ENCODE results near the gene LMF1.
"Not testable (repeated sequence)": the region's sequence is repeated elsewhere in the genome, so short reads cannot be mapped to it uniquely, and the experiment has no call there.

Gene LMF1

DNA sequence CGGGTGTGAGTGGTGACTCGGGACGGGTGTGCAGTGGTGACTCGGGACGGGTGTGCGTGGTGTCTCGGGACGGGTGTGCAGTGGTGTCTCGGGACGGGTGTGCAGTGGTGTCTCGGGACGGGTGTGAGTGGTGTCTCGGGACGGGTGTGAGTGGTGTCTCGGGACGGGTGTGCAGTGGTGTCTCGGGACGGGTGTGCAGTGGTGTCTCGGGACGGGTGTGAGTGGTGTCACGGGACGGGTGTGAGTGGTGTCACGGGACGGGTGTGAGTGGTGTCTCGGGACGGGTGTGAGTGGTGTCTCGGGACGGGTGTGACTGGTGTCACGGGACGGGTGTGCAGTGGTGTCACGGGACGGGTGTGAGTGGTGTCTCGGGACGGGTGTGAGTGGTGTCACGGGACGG is 112.3 kb downstream of the LMF1 start:
- not testable (repeated sequence) for DNase-seq

DNA sequence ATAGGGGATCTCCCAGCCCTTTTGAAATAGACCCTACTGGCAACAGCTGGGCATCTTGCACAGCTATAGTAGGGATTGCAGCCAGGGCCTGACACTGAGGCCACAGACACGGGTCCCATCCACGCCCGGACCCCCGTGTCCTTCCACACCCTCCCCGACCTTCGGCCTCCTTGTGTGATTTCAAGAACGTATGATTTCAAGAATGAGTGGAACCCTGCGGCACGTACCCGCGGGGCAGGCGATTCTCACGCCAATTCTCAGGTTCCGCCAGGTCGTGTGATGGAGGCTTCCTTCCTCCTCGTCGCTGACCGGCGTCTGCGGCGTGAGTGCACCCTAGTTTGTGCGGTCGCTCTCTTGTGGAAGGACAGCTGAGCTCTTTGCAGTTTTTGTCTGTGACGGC is 114.0 kb downstream of the LMF1 start:
- DNase-seq, result no peak

DNA sequence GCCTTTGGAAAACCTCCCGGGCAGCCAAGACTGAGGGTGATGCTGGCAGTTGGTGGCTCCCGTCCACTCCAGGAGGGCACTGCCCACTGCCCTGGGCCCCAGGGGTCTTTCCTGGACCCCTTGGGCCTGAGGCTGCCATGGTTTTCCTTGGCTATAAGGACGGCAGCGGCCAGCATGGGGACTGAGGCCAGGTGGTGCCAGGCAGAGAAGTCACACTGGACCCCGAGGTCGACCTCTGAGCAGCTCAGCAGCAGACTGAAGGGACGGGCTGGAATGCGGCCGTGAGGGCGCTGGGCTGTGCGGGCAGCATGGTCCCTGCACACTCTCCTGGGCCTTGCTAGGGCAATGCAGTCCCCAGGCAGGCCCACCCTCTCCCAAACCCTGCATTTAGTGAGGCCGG is 114.7 kb downstream of the LMF1 start:
- no peak for DNase-seq

DNA sequence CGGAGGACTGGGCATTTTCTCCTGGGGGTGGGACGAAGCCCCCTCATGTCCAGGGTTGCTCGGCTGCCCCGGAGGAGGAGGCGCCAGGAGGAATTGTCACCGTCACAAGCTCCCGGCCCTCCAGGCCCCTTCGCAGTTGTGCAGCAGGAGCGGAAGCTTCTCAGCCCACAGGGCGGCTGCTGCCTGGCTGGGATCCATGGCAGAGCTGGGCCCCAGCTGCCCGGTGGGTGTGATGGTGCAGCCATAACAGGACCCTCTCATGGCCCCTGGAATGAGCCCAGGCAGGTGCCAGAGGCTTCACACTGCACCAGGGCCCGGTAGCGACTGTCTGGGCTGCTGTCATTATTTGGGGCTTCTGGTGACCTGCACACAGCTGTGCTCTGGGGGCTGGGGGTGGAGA is 115.3 kb downstream of the LMF1 start:
- no peak for DNase-seq

DNA sequence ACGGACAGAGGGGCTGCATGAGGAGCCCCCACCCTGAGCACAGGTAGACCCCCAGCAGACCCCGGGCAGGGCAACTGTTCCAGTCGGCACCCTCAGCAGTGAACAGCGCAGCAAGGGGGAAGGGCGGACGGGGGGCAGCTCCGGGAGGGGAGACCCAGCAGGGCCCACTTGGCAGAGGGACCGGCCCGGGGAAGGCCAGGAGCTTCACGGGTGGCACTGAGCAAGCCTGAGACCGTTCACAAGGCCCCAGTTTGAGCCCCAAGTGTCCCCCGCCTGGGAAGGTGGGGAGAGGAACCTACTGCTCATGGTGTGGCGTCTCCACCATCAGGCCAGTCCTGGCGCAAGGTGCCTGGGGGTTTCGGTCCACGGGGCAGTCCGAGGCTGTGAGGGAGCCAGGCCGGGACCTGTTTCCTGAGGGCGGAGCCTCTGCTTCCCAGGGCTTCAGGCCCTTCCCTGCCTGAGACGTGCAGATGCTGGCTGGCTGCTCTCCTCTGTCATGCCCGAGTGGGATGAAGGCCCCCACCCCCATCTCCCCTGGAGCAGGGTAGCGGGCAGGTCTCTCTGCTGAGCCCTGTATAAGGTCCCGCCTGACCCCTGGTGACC is 115.9 kb downstream of the LMF1 start:
- no peak for DNase-seq

DNA sequence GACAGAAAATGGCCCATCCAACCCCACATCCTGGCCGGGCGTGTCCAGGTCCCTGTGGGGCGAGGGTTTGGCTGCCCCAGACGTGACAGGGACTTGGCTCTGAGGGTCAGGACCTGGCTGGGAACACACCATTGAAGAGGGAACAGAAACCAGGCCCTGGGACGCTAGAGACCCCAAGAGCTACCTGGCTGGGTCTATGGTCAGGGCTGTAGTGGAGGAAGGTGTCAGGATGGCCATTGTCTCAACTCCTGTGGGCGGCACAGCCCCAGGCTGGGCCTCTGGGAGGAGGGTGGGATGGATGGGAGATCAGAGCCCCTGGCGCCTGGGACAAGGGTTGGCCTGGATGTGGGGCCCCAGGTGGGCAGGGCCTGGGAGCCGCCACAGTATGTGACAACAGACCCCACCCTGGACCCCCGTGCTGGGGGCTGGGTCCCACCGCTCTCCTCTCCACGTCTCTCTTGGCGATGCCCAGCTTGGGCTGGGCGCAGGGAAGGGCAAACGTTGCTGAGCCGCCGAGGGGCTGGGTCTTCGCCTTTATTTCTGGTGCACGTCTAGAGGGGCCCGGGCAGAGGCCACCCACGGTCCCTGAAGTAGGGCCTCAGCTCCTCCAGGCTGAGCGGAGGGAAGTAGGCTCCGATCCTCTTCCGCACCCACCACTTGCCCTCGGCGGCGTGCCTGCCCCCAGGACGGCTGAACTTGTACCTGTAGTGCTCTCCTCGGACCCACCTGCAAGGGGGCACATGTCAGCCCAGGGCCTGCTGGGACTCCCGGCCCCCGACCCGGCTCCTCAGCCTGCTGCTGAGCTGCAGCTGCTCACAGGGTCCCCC is 116.6 kb downstream of the LMF1 start:
- no peak for DNase-seq

DNA sequence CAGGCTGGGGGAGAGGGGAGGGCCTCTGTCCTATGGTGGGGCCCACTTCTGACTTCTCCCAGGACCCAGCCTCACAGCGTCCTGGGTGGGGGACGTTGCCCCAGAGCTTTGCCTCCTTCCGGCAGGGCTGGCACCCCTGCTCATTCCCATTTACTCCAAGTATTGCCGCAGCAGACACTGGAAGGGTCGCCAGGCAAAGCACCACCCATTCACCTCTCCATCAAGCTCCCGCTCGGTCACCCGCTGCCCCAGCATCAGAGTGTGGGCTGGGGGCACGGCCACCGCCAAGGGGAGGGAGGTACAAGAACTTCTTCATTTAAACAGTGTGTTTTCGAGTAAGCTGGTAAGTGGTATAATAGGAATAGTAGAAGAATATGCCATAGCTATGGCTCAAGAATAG is 117.5 kb downstream of the LMF1 start:
- DNase-seq, result no peak

DNA sequence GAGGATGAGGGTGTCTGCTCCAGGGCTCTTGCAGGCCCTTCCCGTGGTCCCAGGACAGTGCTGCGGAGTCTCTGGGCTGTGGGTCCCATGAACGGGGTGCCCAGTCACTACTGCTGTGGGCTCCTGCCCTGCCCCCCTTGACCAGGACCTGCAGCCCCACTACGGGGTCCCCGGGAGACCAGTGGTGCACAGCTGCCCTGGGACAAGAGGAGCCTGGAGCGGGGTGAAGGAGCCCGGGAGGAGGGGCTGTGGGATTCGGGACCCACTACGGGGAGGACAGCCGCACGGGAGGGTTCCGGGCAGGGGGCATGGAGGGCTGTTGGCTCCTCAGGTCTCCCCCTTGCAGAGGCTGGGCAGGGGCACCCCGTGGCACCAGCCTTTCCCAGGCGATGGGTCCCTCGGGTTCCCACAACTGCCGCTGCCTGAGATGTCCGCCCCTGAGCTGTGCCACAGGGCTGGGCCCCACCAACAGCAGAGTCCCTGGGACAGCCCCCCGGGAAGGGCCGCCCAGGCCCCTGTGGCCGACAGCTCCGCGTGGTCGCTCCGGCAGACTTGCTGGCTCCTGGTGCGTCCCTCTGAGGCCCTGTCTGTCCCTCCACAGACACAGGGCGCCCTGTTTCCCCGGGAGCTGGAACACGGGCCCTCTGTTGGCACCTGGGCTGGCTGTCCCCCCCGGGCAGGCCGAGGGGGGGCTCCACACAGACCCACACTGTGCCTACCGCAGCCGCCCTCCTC is 118.2 kb downstream of the LMF1 start:
- DNase-seq, result no peak

DNA sequence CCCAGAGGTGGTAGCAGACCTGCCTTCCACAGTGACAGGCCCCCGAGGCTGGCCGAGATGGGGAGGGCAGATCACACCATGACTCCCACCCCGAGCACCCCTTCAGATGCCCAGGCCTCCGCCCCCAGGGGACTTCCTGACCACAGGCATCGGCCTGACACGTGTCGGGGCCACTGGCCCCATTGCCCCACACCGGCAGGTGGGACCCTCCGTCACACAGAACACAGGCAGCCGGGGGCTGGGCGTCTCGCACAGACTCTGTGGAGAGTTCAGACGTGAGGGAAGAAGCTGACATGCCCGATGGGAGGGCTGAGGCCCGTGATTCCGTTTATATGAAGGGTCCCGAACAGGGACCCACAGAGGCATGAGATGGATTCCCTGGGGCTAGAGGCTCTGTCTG is 118.9 kb downstream of the LMF1 start:
- no peak for DNase-seq

DNA sequence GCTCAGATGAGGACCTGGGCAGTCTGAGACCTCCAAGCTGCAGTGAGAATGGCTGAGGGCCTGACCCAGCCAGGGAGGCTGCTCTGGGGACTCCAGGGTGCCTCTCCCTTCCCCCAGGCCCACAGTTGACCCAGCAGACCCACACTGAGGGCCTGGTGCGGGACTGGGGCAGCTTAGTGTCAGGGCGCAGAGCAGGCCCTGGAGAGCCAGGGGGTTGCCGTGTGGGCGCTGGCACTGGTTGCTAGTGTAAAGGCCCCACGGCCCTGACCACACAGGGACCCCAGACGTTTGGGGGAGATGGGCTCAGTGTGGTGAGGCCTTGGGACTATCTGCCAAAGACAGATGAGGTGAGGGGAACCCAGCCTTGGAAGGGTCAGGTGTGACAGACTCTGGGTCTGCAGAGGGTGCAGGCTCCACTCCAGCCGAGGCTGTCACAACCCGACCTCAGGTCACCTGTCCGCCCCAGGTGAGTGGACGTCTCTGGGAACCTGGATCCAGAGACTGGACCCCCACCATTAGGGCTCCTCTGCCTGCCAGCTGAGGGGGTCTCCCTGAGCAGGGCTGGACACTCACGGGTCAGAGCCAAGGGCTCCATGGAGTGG is 119.5 kb downstream of the LMF1 start:
- DNase-seq, result no peak

DNA sequence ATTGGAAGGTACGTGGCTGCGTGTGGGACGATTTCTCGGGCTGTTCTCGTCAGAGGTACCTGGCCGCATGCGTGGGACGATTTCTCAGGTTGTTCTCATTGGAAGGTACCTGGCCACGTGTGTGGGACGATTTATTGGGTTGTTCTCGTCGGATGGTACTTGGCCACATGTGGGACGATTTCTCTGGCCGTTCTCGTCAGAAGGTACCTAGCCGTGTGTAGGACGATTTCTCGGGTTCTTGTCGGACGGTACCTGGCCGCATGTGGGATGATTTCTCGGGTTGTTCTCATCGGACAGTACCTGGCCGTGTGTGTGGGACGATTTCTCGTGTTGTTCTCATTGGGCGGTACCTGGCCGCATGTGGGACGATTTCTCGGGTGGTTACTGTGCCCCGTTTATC is 120.1 kb downstream of the LMF1 start:
- DNase-seq, result no peak

DNA sequence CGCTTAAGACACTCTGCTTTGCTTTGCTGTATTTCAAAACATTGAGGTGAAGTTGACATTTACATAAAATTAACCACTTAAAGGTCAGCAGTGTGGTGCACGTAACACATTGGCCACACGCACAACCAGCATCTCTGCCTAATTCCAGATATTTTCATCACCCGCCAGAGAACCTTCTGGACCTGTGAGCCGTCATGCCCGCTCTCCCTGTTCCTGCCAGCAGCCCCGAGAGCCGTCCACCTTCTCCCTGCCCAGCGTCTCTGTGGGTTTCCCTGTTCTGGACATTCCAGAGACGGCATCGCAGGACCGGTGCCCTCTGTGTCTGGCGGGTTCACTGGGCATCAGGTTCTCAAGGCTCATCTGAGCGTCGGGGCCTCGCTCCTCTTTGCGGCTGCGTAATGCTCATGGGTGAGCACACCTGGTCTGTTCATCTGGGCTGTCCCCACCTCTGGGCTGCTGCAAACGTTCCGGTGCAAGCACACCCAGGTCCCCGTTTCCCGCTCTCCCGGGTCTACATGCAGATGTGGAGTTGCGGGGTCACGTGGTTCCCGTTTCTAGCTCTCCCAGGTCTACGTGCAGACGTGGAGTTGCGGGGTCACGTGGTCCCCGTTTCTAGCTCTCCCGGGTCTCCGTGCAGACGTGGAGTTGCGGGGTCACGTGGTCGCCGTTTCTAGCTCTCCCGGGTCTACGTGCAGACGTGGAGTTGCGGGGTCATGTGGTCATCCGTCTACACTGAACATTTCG is 122.1 kb downstream of the LMF1 start:
- DNase-seq, result no peak

DNA sequence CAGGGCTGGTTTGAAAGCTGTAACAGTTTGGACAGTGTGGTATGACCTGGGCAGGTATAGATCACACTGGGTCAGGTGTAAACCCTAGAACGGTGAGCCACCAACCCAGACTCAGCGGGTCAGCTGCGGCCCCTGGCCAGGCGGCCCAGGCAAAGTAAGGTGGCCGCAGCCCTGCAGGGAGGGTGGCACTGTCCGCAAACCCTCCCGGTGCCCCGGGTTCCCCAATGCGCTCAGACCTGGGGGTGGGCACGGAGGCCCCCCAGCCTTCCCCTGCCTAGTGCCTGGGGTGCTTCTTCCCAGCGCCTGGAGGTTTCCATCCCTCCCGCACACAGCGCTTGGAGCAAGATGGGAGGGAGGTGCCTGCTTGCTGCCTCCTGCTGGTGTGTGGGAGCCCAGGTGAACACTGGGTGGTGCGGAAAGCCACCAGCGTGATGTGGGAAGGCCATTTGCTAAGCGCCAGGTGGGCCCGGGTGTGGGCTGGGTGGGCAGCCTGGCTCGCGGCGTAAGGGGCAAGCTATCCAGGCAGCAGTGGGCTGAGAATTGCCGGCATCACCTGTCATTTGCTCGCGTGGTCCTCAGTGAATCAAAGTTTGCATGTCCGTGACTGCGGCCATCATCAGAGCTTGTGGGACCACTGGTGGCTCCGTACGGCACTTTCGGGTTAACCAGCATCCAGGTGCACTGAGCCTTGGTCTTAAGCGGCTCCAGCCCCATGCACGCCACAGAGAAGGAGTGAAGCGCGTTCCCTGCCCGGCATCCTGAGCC is 122.9 kb downstream of the LMF1 start:
- no peak for DNase-seq

DNA sequence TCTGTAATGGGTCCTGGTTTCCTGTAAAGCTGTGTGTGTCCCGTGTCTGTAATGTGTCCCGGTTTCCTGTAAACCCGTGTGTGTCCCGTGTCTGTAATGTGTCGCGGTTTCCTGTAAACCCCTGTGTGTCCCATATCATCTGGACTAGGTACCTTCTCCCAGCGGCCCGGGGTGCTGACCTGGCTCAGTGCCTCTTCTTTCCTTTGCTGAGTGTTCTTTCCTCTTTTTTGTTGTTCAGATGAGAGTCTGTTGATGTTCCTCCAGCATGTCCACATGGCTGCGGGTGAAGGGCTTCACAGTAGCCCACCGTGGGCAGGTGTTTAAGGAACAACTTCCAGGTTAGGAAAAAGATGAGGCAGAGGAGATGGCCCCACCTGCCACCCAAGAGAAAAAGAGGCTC is 123.6 kb downstream of the LMF1 start:
- DNase-seq, result no peak

DNA sequence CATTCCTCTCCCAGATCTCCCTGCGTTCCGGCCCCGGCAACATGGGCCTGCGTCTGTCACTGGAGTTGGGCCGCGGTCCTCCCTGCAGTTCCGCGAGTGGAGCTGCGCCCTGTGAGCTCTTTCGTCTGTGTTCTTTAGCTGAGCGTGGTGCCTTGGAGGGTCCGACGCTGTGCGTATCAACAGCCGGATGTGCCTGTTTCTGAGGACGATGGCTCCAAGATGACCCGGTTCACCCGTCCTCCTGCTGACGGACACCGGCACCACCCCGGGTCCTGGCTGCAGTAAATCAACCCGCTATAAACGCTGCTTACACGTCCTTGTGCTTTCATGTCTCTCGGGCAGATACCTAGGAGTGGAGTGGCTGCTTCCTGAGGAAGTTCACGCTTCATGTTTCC is 125.4 kb downstream of the LMF1 start:
- no peak for DNase-seq

DNA sequence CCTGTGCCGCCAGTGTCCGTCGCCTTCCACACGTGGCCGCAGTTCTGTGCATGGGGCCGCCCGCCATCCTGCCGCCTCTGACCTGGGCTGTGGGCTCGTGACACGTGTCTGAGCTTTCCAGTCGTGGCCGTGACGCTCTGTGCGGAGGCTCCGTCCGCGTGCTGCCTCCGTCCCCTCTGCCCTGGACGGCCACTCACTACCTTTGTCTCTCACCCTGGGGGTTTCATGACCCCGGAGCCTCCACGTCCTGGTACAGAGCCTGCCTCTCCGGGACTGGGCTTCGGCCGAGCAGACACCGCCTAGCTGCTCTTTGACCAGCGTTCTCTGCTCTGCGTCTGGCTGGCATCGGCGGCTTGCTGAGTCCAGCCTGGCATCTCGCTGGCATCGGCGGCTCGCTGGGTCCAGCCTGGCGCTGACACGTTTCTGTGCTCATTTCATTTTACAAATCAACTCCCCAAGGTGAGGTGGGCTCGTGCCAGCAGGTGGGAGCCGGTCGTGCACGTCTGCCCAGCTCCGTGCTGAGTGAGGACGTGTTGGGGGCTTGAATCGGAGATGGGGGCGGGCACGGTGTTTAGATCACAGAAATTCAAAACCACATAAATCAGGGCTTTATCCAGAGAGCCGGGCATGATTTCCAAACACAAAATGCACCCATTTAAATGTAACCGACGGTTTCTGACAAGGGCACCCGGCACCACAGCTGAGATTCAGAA is 126.0 kb downstream of the LMF1 start:
- no peak for DNase-seq

DNA sequence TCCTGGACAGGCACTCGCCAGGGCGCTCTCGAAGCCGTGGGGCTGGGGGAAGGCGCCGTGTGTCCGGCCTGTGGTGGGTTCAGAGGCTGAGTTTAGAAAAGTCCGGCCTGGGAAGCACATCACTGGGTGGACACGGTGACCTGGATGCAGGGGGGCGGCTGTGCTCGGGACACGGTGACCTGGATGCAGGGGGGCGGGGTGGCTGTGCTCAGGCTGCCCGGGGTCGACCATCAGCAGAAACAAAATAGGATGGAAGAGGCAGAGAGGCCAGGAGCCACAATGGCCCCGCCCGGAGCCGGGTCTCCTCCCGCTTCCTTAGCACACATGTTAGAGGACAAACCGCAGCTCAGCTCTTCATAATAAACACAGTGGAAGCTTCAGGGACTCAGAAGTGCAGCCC is 127.0 kb downstream of the LMF1 start:
- no peak for DNase-seq

DNA sequence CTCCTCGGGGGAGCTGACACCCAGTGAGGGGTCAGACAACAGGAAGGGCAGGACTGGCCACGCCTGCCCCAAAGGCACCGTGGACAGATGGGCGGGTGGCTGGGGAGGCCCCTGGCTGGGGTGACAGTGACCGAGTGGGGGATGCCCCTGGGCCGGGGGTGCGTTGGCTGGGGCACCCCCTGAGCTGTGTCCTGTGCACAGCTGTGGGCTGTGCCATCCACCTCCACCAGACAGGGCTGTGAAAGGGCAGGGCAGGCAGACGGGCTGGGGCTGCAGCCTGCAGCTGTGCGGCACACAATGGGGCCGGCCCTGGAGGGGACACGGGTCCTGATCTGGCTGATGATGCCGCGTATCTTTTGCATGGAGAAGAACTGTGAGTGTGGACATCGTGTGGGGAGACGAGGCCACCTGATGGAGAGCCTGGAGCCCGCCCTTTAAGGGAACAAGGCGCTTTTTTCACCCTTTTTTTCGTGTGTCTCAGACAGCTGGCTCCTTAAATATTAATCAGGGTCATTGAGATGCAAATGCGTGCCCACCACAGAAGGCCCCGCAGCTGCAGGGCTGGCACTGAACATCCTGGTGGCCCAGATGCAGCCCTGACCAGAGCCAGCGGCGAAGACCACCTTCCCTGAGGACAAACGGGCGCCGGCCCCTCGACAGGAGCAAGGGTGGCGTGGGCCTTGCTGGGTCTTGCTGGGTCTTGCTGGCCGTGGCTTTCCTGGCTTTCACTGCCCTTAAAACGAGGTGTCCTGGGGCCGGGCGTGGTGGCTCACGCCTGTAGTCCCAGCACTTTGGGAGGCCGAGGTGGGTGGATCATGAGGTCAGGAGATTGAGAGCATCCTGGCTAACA is 127.8 kb downstream of the LMF1 start:
- no peak for DNase-seq

DNA sequence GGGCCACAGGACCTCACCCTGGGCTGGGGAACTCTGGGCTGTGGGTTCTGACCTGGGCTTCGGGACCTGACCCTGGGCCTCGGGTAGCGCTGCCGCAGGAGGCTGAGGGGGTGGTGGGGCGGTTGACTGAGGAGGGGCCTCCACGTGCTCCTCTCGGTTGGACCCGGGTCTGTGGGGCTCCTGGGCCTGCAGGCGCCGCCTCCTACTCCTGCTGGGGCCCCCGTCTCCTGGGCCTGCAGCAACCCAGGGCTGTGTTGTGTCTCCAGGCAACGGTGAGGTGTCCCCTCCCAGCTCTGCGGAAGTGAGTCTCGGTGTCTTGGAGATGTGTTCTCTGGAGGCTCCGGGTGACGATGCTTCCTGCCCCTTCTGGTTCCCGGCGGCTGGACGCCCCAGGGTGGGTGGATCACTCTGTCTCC is 128.7 kb downstream of the LMF1 start:
- DNase-seq, result no peak

DNA sequence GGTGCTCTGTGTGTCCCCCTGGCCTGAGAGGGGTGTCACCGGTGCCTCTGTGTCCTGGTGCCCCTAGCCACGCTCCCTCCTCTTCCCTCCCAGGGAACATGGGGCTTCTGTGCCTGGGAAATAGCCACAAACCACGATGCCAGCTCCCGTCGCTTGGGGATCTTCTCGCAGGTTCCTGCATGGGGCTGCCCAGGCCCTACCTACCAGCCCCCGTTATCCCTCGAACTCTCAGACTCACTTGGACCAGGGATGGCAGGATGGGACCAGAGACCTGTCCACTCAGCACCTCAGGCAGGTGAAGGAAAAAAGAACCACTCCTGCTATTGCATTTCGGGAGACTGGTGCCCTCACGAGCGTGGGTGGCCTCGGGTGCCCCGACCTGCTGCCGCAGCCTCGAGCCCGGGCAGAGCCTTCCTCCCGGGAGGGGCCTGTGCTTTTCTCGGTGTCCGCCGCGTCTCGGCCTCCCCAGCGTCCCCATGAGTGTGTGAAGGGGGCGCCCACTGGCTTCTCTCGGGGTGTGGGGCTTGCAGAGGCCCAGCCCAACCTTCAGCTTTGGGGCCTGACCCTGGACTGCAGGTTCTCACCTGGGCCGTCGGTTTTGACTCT is 129.2 kb downstream of the LMF1 start:
- no peak for DNase-seq

Measured in activated CD4-positive, alpha-beta T cell treated with anti-CD3 and anti-CD28 coated beads, Interleukin-2, Interleukin-6, amounts not matched to agents 100 ng/mL and 50 ng/mL, durations not matched to agents 16 hours and 8 hours (primary cell).